Lower lobe of right lung (tissue), 2 donors: Measurements from ENCODE around the gene ARID1B. TPM values are rescaled to one million over a fixed set of nuclear protein-coding genes. Genes with fewer than 3 reads are reported as not detected.

Source experiments
- ATAC-seq, 2 donors: fragments of 200-7000 bp; cut with Tn5 transposase; one replicate each; pipeline ENCODE4 v1.9.1; 2020 to 2022; ENCODE audit warnings: mild to moderate bottlenecking in 2 of 2, moderate library complexity in 2 of 2
- DNase-seq: peaks from one replicate; pipeline ENCODE4 v3.0.0-alpha.2; 2020
- H3K27ac ChIP-seq: fragments of 200-600 bp; one replicate; pipeline ENCODE4 v1.8.0; 2022
- H3K27me3 ChIP-seq: fragments of 200-600 bp; one replicate; pipeline ENCODE4 v1.8.0; 2022; ENCODE audit warnings: low read depth
- H3K36me3 ChIP-seq: fragments of 200-600 bp; one replicate; pipeline ENCODE4 v1.8.0; 2022; ENCODE audit warnings: mild to moderate bottlenecking
- H3K4me1 ChIP-seq: fragments of 200-600 bp; one replicate; pipeline ENCODE4 v1.8.0; 2022
- H3K4me3 ChIP-seq: fragments of 200-600 bp; one replicate; pipeline ENCODE4 v1.8.0; 2022; ENCODE audit warnings: mild to moderate bottlenecking
- H3K9me3 ChIP-seq: fragments of 200-600 bp; one replicate; pipeline ENCODE4 v1.8.0; 2022
- CTCF ChIP-seq: fragments of 200-600 bp; IDR thresholded peaks from one replicate; pipeline ENCODE4 v1.8.0; 2022; ENCODE audit warnings: antibody characterized with exemption, mild to moderate bottlenecking
- intact Hi-C: fragments of 100-400 bp; cut with DNase I; formaldehyde crosslinking; loops from one replicate; pipeline ENCODE4 v1.11.0; 2022
- total RNA-seq: library from RNA; stranded (reverse); fragmentation: NEBNext Ultra II Directional; extraction: Animal tissue kit (Norgen Biotek cat#: 25700); gene quantifications from one replicate; pipeline ENCODE4 v1.2.1, GENCODE V29; 2021
- donor health status: DM: no; HTN: yes; CAD: no; lungs with severe emphysema.

The ARID1B gene
- total RNA-seq, 1 donor from 2014 or later = 95.5 TPM

DNA sequence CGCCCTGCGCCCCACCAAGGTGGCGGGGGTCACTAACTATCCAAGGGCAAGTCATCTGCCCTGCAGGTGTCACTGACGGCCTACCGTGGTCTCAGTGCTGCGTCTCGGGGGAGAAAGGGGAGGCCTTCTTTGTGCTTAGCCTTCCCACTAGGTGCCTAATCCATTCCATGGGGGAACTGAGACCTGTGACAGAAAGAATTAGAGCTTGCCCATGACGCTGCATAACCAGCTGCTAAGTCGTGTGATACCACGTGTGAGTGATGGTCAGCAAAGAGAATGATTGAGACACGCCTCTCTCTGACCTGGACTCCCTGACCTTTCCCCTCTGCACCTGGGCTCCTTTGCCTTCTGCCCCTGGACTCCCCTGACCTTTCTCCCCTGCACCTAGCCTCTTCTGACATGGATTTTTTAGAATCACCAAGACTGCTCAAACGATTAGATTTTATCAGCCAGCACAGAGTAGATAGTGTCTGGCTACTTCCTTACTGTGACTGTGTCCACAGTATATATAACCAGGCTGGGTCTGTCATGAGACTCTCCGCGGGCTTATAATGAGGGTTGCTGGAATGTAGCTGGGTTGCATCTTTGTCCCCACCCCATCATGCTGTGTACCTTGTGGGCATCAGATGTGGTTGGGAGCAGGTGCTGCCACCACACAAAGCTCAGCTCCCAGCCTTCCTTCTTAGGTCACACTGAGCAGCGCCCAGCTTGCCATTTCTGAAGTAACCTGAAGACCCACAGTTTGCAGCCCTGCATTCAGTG, 405.5 kb downstream of the ARID1B start:
- intact Hi-C loops = no loop called here
- H3K27ac ChIP-seq = no peak overlapping the region
- H3K36me3 ChIP-seq = peaks cover 67% of the 10 kb centered on the region
- ATAC-seq = peak in 1 of 2 donors; percentile 18
- no peaks in the 10 kb centered on the region for H3K27me3 ChIP-seq
- no peak overlapping the region for H3K4me3 ChIP-seq
- peaks cover 15% of the 10 kb centered on the region for H3K4me1 ChIP-seq
- DNase-seq = no peak
- no peaks in the 10 kb centered on the region for H3K9me3 ChIP-seq
- TF ChIP-seq CTCF = no peak

- Histone ChIP-seq H3K27me3 (no peaks in the 10 kb centered on the region), H3K4me1 (peaks cover 15% of the 10 kb centered on the region), H3K36me3 (peaks cover 81% of the 10 kb centered on the region), H3K27ac (no peak overlapping the region), H3K9me3 (no peaks in the 10 kb centered on the region), H3K4me3 (no peak overlapping the region)
- TF ChIP-seq CTCF = peak; percentile 91
- DNase-seq (peak; percentile 80), ATAC-seq (peak; percentile 86 to 92)
- intact Hi-C loops = no loop called here
Measured at GRCh38 chr6:157184202-157185015, 407.2 kb downstream of the ARID1B start.

DNA sequence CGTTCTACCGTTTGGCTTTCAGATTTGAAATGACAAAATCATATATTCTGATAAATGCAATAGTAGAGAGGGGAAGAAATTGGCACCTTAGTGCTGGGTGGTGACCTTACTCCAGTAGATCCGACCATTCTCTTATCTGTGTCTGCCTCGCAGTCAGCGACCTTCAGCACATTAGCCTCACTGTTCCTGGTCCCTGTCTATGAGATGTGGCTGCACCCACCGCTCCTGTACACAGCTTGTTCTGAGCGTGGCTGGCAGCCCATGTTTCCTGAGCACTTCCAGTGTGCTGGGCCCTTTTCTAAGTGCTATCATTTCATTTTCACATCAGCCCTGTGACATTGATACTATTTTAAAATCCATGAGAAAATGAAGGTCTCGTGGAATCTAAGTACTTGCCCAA, 408.0 kb downstream of the ARID1B start:
- Histone ChIP-seq H3K4me1 (peaks cover 15% of the 10 kb centered on the region), H3K9me3 (no peaks in the 10 kb centered on the region), H3K4me3 (no peak overlapping the region), H3K27me3 (no peaks in the 10 kb centered on the region), H3K36me3 (peaks cover 89% of the 10 kb centered on the region), H3K27ac (no peak overlapping the region)
- DNase-seq (no peak), ATAC-seq (no peak)
- intact Hi-C loops = no loop called here
- no peak for TF ChIP-seq CTCF

- no peak overlapping the region for H3K4me3 ChIP-seq
- ATAC-seq (no peak), DNase-seq (no peak)
- TF ChIP-seq CTCF = no peak
- peaks cover 92% of the 10 kb centered on the region for H3K36me3 ChIP-seq
- no peaks in the 10 kb centered on the region for H3K27me3 ChIP-seq
- no peak overlapping the region for H3K27ac ChIP-seq
- intact Hi-C loops = no loop called here
- H3K9me3 ChIP-seq = no peaks in the 10 kb centered on the region
- peaks cover 15% of the 10 kb centered on the region for H3K4me1 ChIP-seq
Measured at GRCh38 chr6:157185986-157186385, 408.8 kb downstream of the ARID1B start.

GRCh38 chr6:157186785-157187181, 409.6 kb downstream of the ARID1B start:
- intact Hi-C loops = no loop called here
- Histone ChIP-seq H3K9me3 (no peaks in the 10 kb centered on the region), H3K4me1 (peaks cover 15% of the 10 kb centered on the region), H3K36me3 (peaks cover 92% of the 10 kb centered on the region), H3K27me3 (no peaks in the 10 kb centered on the region), H3K27ac (no peak overlapping the region), H3K4me3 (no peak overlapping the region)
- DNase-seq (no peak), ATAC-seq (no peak)
- TF ChIP-seq CTCF = no peak
